DND-41 (cell line): Measurements from ENCODE around the gene SLC12A7.

Experiments
- ATAC-seq: fragments of 200-7000 bp; cut with Tn5 transposase; 3 replicates; pipeline ENCODE4 v1.9.1; 2021; ENCODE audit warnings: low read depth; ENCODE audit not compliant: insufficient read depth
- DNase-seq: peaks from one replicate; pipeline ENCODE4 v3.0.0-alpha.2; 2020
- H2AFZ ChIP-seq: 2 replicates; pipeline ENCODE4 v1.6.0; 2012; ENCODE audit warnings: low read depth, low read length
- H3K27ac ChIP-seq: 2 replicates; pipeline ENCODE4 v1.5.1; 2012; ENCODE audit warnings: low read length, inconsistent platforms
- H3K27me3 ChIP-seq: fragments of 200-600 bp; sonication (generic); 2 replicates; pipeline ENCODE4 v1.6.0; 2012; ENCODE audit warnings: low read length, mild to moderate bottlenecking, inconsistent platforms; ENCODE audit not compliant: insufficient read depth, poor library complexity
- H3K36me3 ChIP-seq: 2 replicates; pipeline ENCODE4 v1.5.1; 2012; ENCODE audit warnings: low read length, inconsistent platforms; ENCODE audit not compliant: insufficient read depth
- H3K4me1 ChIP-seq: 2 replicates; pipeline ENCODE4 v1.5.1; 2012; ENCODE audit warnings: mild to moderate bottlenecking, low read length; ENCODE audit not compliant: insufficient read depth
- H3K4me2 ChIP-seq: 2 replicates; pipeline ENCODE4 v1.6.0; 2012; ENCODE audit warnings: mild to moderate bottlenecking, moderate library complexity, low read length, inconsistent platforms; ENCODE audit not compliant: insufficient read depth
- H3K4me3 ChIP-seq, 2 experiments: fragments of 200-600 bp in 1 of 2; shearing (Covaris generic) in 1 of 2; 2 replicates each; pipeline ENCODE4 v1.5.1; 2012 to 2016; ENCODE audit warnings: inconsistent platforms in 2 of 2, low read length in 2 of 2, mild to moderate bottlenecking in 2 of 2, low read depth in 1 of 2, moderate library complexity in 1 of 2
- H3K79me2 ChIP-seq: 2 replicates; pipeline ENCODE4 v1.6.0; 2012; ENCODE audit warnings: low read length, inconsistent platforms; ENCODE audit not compliant: insufficient read depth
- H3K9ac ChIP-seq: 2 replicates; pipeline ENCODE4 v1.6.0; 2012; ENCODE audit warnings: low read depth, mild to moderate bottlenecking, inconsistent platforms, low read length, moderate library complexity
- H3K9me3 ChIP-seq: 2 replicates; pipeline ENCODE4 v1.5.1; 2012; ENCODE audit warnings: low read length, moderate library complexity, mild to moderate bottlenecking, inconsistent platforms; ENCODE audit not compliant: insufficient read depth, severe bottlenecking
- H4K20me1 ChIP-seq: 2 replicates; pipeline ENCODE4 v1.6.0; 2012; ENCODE audit warnings: low read length; ENCODE audit not compliant: insufficient read depth
- CTCF ChIP-seq: IDR thresholded peaks from 2 replicates; pipeline ENCODE4 v1.5.1; 2012; ENCODE audit warnings: borderline replicate concordance, low read length, moderate library complexity, mild to moderate bottlenecking; ENCODE audit not compliant: poor library complexity, severe bottlenecking; ENCODE audit errors: extremely low read depth
- EZH2 ChIP-seq: IDR thresholded peaks from 3 replicates; pipeline ENCODE4 v1.6.1; 2012; ENCODE audit warnings: borderline replicate concordance, low read depth, mild to moderate bottlenecking, moderate library complexity, low read length, inconsistent platforms; ENCODE audit not compliant: severe bottlenecking

The SLC12A7 gene

GRCh38 chr5:1032011-1032410 lies 79.9 kb downstream of the SLC12A7 start:
- Histone ChIP-seq H3K36me3 (peaks cover 39% of the 10 kb centered on the region), H3K27ac (no peak overlapping the region)
- ATAC-seq = no peak

GRCh38 chr5:1031306-1031959 lies 80.4 kb downstream of the SLC12A7 start:
- no peak for DNase-seq
- Histone ChIP-seq H4K20me1 (peaks cover 61% of the 10 kb centered on the region), H3K27ac (no peak overlapping the region), H3K27me3 (no peaks in the 10 kb centered on the region), H3K9me3 (no peaks in the 10 kb centered on the region), H3K4me1 (no peaks in the 10 kb centered on the region), H3K4me3 (no peak overlapping the region), H3K9ac (no peak overlapping the region), H3K79me2 (peaks cover 32% of the 10 kb centered on the region; the same call in 1 of the 2 replicates), H3K4me2 (no peak overlapping the region), H3K36me3 (peaks cover 33% of the 10 kb centered on the region), H2AFZ (no peak overlapping the region)
- ATAC-seq = no peak
- no peak for TF ChIP-seq CTCF
- no peak for TF ChIP-seq EZH2

More at GRCh38 chr5:1032011-1032410, 79.9 kb downstream of the SLC12A7 start:
- H3K9me3 ChIP-seq = no peaks in the 10 kb centered on the region
- no peak for DNase-seq
- no peak overlapping the region for H3K4me3 ChIP-seq
- H3K4me1 ChIP-seq = no peaks in the 10 kb centered on the region
- peaks cover 56% of the 10 kb centered on the region for H4K20me1 ChIP-seq
- H3K79me2 ChIP-seq = peaks cover 30% of the 10 kb centered on the region; the same call in 1 of the 2 replicates
- H3K9ac ChIP-seq = no peak overlapping the region
- no peak overlapping the region for H3K4me2 ChIP-seq
- H2AFZ ChIP-seq = no peak overlapping the region
- no peaks in the 10 kb centered on the region for H3K27me3 ChIP-seq
- TF ChIP-seq CTCF (no peak), EZH2 (no peak)

GRCh38 chr5:1030801-1031271 lies 81.0 kb downstream of the SLC12A7 start:
- H3K27ac ChIP-seq = no peak overlapping the region
- H3K36me3 ChIP-seq = peaks cover 29% of the 10 kb centered on the region
- H3K4me1 ChIP-seq = no peaks in the 10 kb centered on the region
- no peak overlapping the region for H2AFZ ChIP-seq
- TF ChIP-seq CTCF = no peak
- no peak for TF ChIP-seq EZH2
- ATAC-seq (no peak), DNase-seq (no peak)
- H3K27me3 ChIP-seq = no peaks in the 10 kb centered on the region
- H3K9me3 ChIP-seq = no peaks in the 10 kb centered on the region
- H3K4me3 ChIP-seq = no peak overlapping the region
- peaks cover 61% of the 10 kb centered on the region for H4K20me1 ChIP-seq
- H3K4me2 ChIP-seq = no peak overlapping the region
- no peak overlapping the region for H3K9ac ChIP-seq
- H3K79me2 ChIP-seq = peaks cover 32% of the 10 kb centered on the region; the same call in 1 of the 2 replicates
